ELR (cell line): ENCODE data around the gene SLC5A10.
A peak's percentile ranks its signal among the peaks of the same experiment; 100 is the strongest.
"Not testable (repeated sequence)": the region's sequence is repeated elsewhere in the genome, so short reads cannot be mapped to it uniquely, and the experiment has no call there.

Source experiments
- DNase-seq: peaks from one replicate; pipeline ENCODE4 v3.0.0-alpha.2; 2015; ENCODE audit warnings: low read depth

SLC5A10 gene

DNA sequence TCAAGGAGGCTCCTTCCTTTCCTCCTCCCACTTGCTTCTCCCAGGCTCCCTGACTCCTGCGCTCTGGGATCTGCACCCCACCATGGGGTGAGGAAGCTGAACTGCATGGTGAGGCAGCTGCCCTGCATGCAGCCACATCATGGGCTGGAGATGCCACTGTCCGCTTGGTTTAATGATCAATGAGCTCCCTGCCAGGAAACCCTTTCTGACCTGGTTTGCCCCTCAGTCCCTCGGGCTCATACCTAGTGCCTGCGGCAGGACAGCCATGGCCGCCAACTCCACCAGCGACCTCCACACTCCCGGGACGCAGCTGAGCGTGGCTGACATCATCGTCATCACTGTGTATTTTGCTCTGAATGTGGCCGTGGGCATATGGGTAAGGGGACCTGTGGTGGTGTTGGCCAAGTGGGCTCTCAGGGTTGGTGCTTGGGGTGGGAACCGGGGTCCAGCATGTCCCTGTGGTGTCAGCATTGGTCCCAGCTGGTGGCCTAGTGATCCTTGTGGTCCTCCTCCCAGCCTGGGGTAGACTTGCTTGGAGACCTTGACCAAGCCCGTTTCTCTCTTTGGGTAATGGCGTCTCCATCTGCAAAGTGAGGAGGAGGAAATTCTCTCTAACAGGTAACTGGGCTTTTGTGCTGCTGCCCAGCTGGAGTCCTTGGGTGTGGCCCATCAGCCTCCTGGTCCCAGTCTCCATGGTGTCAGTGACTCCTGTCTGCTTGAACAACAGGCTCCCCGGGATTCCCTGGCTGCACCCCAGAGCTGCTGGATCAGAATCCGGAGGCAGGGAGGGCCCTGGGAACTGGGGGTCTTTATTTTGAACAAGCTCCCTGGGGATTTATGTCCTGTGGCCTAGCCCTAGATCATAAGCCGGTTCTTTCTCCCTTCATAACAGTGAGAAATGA, at the start of gene SLC5A10:
SLC5A10 (plus strand) TSS at position 225 of the 902 bp plus-strand sequence; CDS start at position 266, 41 bp downstream.
- DNase-seq, result peak; percentile 47

- DNase-seq, result no peak
Observed at GRCh38 chr17:18904482-18904881, 47.5 kb upstream of the SLC5A10 start.

DNA sequence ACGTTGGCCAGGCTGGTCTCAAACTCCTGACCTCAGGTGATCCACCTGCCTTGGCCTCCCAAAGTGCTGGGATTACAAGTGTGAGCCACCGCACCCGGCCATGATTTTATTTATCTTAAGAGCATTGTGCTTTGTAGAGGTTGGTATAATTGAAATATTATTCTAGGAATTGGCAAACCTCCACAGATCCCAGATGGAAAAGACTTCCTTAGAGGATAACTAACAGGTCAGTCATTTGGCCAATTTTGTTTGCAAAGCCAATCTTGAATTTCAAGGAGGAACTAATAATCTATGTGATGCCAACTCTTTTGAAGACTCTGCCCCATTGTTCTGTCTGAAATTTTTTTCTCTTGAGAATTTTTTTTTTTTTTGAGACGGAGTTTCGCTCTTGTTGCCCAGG, 46.7 kb upstream of the SLC5A10 start:
- no peak for DNase-seq

GRCh38 chr17:18910326-18910725, 41.6 kb upstream of the SLC5A10 start:
- no peak for DNase-seq

DNA sequence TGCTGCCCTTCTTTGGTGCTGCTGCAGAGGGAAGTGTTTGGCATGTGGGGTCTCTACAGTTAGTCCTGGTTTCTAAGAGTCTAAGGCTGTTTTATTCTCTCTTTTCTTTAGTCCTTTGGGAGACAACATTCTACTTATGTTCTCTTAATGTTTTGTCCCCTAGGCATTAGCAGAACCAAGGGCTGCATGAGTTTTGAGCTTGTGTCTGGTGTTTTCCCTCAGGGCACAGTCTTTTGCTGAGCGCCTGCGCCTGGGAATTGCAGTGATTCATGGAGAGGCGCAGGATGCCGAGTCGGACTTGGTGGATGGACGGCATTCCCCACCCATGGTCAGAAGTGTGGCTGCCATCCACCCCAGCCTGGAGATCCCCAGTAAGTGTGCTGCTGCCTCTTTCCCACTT, 41.1 kb upstream of the SLC5A10 start:
- no peak for DNase-seq

- DNase-seq, result peak; percentile 48
Observed at GRCh38 chr17:18916816-18917500, 35.0 kb upstream of the SLC5A10 start.

GRCh38 chr17:18917506-18918032, 34.4 kb upstream of the SLC5A10 start:
- no peak for DNase-seq

DNA sequence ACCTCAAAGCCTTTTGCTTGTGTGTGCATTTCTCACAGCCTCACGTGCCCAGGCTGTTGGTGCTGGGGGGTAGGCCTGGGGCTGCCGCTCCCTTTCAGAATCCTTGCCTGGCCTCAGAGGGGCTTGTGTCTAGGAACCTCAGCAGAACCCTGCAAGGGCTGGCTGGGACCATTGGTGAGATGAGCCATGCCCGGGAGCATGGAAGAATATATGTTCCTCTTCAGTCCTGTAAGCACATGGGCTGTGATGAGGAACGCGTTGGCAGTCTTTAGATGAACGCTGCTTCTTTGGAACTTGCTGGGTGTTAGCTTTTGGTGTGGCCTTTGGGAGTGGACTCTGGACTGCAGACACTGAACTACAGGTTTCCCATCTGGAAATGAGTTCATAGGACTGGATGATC, 32.0 kb upstream of the SLC5A10 start:
- no peak for DNase-seq

GRCh38 chr17:18920911-18921441, 31.0 kb upstream of the SLC5A10 start:
- peak; percentile 71 for DNase-seq

DNA sequence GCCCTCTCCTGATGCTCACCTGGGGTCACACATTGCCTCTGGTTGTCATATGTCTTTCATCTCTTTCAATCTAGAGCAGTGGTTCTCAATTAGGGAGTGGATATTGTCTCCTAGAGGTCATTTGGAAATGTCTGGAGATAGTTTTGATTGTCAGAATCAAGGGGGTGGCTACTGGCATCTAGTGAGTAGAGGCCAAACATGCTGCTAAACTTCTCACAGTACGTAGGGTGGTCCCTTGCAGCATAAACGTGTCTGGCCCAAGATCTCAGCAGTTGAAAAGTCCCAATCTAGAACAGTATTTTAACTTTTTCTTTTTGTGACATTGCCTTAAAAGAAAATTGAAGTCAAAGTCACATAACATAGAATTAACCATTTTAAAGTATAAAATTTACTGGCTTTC, 30.5 kb upstream of the SLC5A10 start:
- DNase-seq, result no peak

- DNase-seq, result no peak
Observed at GRCh38 chr17:18921912-18922451, 30.0 kb upstream of the SLC5A10 start.

GRCh38 chr17:18922596-18922995, 29.4 kb upstream of the SLC5A10 start:
- DNase-seq, result not testable (repeated sequence)

GRCh38 chr17:18925187-18925586, 26.8 kb upstream of the SLC5A10 start:
- no peak for DNase-seq

DNA sequence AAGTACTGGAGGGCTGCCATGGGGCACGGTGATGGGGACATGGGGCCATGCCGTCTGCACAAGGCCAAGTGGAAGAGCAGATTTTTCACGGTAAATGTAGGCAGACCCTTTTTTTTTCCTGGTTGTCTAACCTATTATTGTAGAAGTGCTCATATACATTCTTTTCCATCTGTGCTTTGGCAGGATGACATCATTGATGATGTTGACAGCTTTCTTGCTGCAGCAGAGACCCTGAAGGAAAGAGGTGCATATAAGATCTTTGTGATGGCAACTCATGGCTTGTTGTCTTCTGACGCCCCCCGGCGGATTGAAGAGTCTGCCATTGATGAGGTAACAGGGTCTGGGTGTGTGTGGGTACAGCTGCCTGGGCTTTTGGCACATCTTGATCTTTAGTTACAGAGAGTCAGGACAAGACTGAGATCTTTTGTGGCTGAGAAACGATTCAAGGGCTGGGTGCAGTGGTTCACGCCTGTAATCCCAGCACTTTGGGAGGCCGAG, 23.3 kb upstream of the SLC5A10 start:
- DNase-seq, result no peak

GRCh38 chr17:18932360-18933055, 19.5 kb upstream of the SLC5A10 start:
- no peak for DNase-seq

DNA sequence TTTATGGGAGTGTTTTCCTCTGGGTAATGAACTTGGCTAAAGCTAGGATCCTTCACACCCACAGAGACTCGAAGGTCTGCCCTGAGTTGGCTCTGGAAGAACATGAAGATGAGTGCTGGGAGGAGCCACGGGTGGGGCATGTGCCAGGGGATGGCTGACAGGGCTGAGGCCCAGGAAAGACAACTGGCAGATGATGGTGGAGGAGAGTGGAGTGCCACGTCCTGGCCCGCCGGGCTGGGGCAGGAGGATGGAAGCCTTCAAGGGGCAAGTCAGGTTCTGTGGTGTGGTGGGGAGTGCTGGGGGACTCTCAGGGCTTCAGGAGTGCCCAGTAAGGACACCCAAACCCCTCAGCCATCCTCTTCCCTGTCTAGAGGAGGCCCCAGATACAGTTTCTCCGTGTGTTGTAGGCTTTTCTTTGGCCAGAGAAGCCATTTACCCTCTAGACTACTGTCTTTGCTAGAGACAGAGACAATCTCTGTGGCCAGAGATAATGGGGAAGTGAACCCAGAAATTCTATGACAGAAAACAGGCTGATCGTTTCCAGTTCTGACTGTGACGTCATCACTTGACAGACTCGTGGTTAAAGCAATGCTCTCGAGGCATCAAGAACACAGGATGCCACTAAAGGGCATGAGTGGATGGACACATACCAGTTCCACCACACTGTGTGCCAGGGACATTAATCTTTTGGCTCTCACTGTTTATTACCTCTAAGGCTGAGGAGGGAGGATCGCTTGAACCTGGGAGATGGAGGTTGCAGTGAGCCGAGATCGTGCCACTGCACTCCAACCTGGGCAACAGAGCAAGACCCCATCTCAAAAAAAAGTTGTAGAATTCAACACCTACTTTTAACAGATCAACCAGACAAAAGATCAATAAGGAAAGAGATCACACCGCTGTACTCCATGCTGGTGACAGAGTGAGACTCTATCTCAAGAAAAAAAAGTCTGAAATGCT, 18.6 kb upstream of the SLC5A10 start:
- no peak for DNase-seq

DNA sequence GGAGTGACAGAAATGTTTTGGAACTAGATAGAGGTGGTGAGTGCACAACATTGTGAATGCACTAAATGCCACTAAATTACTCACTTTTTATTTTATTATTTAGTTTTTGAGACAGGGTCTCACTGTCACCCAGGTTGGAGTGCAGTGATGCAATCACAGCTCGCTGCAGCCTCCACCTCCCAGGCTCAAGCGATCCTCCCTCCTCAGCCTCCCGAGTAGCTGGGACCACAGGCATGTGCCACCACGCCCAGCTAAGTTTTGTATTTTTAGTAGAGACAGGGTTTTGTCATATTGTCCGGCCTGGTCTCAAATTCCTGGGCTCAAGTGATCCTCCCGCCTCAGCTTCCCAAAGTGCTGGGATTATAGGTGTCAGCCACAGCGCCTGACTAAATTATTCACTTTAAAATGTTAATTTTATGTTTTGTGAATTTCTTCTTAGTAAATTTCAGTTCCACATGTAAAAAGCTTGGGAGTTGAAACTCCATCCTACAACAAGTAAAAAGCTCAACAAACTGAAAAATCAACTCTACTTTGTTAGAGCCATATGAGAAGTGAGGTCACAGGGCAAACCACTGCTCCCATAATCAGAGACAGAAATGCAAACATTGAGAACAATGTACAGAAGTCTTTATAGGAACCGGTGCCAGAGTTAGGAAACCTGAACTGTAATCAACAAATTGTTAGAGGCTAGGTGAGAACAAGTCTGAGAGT, 13.8 kb upstream of the SLC5A10 start:
- DNase-seq, result no peak

GRCh38 chr17:18938692-18939023, 13.3 kb upstream of the SLC5A10 start:
- no peak for DNase-seq

DNA sequence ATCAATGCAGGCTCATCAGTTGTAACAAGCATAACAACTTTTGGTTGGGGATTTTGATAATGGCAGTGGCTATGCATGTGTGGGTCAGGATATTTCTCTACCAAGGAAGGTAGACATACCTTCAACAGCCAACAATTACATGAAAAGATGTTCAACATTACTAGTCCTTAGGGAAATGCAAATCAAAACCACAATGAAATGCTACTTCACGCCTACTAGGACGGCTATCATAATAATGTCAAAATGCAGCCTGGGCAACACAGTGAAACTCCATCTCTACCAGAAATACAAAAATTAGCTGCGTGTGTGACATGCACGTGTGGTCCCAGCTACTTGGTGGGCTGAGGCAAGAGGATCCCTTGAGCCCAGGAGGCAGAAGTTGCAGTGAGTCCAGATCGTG, 7.3 kb upstream of the SLC5A10 start:
- no peak for DNase-seq

- no peak for DNase-seq
Observed at GRCh38 chr17:18946536-18946935, 5.4 kb upstream of the SLC5A10 start.
